ENCODE data around the gene ENDOV.

ENDOV gene

DNA sequence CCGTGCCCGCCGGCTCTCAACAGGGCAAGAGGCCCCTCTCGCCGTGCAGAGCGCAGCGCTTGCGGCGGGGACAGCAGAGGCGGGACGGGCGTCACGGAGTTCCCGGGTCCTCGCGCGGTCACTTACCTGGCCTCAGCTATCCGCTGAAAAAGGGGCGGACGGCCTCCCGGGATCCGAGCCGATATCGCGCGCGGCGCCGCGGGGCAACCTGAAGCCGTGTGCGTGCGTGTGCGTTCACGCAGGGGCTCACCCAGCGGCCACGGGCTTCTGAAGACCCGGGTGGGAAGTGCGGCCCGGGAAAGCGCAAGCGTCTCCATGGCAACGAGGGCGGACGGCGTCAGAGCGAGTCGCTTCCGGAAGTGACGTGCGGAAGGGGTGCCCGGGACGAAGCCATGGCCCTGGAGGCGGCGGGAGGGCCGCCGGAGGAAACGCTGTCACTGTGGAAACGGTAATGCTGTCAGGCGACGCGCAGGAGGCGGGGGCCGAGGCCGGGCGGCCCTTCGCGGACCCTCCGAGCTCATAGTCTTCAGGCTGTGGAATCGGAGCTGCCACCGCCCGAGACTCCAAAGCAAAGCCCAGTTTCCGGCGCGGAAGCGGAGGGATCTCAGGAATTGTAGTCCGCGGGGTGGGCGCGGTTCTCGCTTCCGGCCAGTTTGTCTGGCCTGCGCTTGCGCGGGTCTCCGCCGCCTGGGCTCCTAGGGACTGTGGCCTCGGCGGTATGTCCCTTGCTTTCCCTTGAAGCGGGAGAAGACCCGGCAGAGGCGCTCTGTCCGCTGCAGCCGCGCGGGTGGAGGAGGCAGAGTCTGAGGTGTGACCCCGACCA, at the start of gene ENDOV:
Gene ENDOV, plus strand, starts transcription at position 365 of the 823 bp plus-strand sequence. Its CDS starts 28 bp downstream, at position 393.
- peak; percentile 91 for DNase-seq

DNA sequence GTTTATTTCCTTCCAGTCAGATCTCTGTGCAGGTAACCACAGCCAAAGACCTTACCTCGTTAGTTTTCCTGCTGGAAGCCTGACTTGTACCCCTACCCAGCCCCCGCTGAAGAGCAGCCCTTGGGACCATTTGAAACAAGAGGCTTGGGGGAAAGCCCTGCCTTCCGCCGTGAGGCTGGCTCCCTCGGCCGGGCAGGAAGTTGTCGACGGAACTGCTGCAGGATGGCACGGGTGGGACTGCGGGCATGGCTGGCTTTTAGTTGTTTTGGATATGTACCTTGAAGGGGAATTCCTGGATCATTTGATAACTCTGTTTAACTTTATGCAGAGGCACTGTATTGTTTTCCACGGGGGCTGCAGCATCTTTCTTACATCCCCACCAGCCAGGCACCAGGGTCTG, 49.0 kb upstream of the ENDOV start:
- DNase-seq = no peak

DNA sequence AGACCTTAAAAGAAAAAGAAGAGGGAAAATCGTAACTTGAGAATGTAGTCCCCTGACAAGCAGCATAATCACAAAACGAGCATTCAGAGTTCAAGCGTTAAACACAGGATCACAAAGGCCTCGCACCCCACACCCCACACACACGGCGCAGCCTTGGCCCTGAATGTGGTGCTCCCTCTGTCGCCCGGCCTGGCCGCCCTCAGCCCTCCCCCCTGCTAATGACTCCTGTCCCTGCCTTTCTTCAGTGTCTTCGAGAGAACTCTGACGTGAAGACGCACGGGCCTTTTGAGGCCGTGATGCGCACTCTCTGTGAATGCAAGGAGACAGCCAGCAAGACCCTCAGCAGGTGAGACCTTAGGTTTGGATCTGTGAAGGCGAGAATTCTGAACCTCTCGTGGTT, 47.5 kb upstream of the ENDOV start:
- no peak for DNase-seq

DNA sequence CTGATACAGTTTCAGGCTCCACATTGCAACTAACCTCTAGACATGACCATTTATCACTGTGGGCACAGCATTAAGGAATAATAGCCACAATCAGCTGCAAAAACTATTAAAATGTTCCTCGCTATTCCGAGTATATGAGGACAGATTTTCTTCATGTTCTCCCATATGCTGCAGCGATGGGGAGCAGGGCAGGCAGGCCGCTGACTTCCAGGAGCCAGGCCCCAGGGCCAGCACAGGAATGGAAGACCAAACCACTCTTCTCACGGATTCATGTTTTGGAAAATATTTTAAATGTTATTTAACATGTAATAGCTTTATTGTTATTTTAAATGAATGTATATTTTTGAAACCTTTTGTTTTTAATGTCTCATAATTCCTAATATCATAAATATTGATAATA, 43.8 kb upstream of the ENDOV start:
- DNase-seq = no peak

DNA sequence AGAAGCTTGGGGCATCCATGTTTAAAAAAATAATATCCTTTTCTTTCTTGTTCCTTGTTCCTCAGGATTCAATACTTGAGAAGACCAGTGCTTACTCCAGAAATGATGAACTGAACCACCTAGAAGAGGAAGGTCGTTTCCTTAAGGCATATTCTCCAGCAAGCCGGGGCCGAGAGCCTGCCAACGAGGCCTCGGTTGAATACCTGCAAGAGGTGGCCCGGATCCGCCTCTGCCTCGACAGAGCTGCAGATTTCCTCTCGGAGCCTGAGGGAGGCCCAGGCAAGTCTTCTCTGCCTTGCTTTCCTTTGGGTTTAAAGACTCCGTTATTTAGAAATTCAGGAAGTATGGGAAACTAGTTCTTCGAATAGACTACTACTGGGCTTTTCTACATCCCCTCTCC, 42.5 kb upstream of the ENDOV start:
- DNase-seq = no peak

DNA sequence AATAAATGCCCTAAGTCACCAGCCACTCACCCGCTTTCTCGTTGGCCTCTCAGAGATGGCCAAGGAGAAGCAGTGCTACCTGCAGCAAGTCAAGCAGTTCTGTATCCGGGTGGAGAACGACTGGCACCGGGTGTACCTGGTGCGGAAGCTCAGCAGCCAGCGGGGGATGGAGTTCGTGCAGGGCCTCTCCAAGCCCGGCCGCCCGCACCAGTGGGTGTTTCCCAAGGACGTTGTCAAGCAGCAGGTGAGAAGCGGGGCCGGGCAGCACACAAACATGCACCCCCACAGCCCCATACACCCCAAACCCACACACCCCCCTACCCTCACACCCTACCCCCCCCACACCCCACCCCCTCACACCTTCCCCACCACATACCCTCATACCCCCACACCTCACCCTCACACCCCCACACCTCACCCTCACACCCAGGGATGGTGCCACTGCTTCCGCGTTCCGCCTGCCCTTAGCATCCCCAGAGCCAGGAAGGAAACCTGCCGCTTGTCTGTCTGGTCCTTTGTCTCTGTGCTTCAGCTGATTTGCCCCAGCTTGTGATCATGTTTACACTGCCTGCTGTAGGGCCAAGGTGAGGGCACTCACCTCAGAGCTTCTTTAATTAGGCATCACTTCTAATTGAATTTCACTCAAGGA, 41.9 kb upstream of the ENDOV start:
- no peak for DNase-seq

DNA sequence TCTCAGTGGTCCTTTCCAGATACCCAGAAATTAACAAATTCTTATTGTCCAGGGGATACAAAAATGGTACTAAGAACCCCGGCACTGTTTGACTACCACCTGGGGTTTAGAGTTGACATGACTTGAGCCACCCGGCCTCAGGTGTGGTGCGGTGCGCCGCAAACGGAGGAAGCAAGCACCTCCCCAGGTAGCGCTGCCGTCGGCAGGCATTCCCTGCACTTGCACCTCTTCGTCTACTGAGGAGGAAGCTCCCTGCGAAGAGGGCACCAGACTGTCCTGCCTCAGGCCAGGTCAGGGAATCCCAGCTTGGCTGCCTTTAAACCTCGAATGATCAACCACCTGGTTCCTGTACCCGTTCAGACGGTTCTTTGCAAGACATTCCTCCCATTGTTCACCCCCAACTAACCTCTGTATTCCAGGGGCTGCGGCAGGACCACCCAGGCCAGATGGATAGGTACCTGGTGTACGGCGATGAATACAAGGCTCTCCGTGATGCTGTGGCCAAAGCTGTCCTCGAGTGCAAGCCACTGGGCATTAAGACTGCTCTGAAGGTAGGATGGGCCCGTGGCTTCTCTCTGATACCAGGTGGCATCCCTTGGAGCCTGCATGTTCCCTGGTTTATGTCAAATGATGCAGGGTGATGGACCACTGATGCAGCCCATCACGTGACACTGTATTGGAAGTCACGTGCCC, 40.8 kb upstream of the ENDOV start:
- DNase-seq = no peak

DNA sequence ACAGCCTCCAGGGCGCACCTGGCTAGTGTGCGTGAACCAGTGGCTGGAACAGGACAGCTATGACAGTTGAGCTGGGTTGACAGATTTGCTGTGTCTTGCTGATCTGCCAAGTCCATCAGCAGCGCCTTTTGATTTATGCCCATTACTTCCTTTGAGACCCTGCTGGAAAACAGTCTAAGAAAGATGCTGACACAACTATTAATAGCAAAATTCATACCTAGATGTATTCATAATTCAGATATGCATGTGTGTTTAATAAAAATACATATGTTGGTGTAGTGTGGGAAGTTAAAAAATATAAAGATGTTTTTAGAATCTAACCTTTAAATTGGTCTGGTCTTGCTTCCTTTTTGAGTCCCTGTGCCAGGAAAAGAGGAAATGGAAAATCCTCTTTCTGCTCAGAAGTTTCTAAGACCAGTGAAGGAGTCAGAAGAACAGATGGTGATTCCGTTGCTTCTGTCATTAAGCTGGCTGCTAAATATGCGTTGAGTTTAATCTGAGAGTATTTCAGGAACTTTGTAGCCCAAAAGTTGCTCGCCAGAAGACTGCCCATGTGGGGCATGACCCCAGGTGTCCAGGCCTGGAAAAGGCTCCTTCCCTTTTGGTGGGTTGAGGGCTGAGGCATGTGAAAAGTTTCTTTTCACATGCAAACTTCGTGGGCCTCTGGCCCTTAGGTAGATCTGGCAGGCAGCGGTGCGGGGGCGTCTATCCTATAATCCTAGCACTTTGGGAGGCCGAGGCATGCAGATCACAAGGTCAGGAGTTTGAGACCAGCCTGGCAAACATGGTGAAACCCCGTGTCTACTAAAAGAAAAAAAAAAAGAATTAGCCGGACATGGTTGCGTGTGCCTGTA, 40.0 kb upstream of the ENDOV start:
- no peak for DNase-seq

DNA sequence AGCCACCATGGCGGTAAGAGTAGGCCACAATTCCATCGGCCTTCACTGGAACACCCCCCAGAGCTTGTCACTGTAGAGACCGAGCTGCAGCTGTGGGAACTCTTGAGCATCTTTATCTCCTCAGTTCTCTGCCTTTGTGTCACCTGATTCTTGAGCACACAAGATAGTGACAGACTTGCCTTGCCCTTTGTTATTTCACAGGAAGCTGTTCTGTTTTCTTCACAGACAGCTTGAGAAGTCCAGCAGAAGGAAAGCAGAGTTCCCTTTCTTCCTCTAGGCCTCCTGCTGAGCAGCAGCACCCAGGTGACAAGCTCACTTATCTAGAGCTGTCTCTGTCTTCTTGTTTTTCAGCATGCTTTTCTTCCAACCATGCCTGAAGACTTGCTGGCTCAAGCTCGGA, 38.4 kb upstream of the ENDOV start:
- no peak for DNase-seq

DNA sequence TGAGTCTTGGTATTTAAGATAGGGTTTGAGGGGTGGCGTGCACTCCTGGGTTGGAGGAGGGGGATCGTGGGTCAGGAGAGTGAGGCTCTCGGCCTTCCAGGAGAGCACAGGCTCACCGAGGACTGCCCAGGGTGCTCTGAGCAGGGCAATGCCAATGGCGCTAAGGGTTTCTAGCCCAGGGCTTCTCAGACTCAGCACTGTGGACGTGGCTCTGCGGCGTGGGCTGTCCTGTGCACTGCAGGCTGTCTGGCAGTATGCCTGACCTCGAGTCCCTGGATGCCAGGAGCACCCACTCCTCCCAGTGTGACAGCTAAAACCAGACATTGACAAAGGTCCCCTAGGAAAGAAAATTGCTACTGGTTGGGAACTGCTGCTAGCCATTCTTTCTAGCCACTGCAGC, 37.2 kb upstream of the ENDOV start:
- DNase-seq = no peak

DNA sequence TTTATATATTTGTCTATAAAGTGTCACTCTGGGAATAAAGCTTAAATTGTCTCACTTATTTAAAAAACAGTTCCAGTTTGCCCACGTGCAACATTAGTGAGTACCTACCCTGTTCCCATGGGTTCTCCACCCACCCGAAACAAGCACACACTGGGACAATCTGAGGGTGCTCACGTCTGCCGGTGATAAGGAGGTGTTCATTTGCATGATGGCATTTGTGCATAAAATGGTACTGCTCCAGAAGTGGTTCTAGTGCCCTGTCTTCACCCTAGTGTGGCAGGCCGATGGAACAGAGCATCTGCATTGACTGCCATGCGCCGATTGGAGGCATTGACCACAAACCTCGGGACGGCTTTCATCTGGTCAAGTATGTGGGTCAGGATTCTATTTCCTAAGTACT, 35.6 kb upstream of the ENDOV start:
- DNase-seq = no peak

DNA sequence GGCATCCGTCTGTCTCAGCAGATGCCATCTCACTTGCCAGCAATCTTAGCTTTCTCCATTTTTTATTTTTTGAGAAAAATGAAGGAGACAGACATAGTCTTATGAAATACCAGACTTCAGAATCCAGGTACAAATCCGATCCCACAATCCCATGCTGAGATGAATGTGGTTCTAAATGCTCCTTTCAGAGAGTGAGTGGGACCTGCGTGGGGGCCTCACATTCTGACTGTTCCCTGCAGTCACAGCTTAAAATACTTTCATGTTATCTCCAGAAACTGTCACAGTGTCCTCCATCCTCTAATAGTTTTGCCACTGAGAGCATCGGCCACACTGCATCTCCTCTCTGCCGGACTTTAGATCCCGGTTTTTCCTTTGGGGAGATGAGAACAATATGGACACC, 34.9 kb upstream of the ENDOV start:
- no peak for DNase-seq

DNA sequence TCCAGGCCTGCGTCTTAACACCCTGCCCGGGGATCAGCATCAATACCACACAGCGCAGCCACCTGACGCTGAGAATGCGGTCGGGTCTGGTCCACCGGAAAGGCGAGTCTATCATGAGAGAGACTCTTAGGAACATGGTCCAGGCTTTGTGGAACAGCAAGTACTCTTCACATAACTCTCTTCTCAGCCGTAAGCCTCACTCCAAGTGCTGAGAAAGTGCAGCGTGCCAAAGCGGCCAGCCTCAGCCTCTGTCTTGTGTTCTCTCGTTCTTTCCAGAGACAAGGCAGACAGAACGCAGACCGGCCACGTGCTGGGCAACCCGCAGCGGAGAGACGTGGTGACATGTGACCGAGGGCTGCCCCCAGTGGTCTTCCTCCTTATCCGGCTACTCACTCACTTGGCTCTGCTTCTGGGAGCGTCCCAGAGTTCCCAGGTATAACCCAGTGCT, 34.4 kb upstream of the ENDOV start:
- no peak for DNase-seq

DNA sequence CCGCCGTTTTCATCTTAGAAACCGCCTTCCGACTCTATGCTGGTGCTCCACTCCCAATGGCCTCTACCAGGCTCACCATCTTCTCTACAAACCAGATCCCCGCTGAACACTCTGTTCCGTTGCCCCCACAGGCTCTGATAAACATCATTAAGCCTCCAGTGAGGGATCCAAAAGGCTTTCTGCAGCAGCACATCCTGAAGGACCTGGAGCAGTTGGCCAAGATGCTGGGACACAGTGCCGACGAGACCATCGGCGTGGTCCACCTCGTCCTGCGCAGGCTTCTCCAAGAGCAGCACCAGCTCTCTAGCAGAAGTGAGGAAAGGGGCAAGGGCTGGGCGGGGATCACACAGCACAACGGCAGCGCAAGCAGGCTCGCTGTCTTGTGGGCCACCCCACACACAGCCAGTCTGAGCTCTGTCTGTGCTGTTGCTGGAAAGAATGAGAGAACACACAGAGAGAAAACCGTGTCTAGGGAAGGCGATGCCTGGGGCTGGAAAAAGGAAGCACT, 33.5 kb upstream of the ENDOV start:
- DNase-seq = no peak

DNA sequence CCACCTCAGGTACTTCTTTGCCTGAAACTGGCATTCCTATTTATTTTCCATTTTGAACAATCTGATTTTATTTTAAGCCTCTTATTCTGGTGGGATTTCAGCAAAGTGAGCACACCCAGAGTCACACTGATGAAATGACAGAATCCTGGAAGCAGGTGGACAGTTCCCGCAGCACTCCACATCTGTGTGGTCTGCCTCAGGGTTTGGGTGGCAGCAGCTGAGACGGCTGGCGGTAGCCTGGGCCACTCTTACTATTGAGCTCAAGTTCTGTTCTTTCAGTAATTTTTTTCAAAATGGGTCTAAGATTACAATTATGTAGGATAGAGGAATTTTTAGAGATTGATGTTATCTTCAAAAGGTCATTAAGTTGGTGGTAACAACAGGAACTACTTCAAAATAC, 32.5 kb upstream of the ENDOV start:
- no peak for DNase-seq

DNA sequence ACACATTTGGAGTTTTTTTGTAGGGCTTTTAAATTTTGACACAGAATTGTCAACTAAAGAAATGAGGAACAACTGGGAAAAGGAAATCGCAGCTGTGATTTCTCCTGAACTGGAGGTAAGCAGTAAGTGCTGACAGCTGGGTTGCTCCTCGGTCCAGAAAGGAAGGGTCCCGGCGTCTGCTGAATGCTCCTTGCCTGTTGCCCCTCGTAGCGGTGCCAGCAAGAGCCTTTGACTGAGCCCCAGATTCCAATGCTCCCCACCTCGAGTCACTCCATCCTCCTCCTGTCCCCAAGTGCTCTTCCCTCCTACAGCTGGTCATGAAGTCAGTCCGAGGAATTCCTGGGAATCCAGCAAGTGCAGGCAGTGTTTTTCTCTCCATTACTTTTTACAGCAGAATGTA, 32.0 kb upstream of the ENDOV start:
- DNase-seq = no peak

DNA sequence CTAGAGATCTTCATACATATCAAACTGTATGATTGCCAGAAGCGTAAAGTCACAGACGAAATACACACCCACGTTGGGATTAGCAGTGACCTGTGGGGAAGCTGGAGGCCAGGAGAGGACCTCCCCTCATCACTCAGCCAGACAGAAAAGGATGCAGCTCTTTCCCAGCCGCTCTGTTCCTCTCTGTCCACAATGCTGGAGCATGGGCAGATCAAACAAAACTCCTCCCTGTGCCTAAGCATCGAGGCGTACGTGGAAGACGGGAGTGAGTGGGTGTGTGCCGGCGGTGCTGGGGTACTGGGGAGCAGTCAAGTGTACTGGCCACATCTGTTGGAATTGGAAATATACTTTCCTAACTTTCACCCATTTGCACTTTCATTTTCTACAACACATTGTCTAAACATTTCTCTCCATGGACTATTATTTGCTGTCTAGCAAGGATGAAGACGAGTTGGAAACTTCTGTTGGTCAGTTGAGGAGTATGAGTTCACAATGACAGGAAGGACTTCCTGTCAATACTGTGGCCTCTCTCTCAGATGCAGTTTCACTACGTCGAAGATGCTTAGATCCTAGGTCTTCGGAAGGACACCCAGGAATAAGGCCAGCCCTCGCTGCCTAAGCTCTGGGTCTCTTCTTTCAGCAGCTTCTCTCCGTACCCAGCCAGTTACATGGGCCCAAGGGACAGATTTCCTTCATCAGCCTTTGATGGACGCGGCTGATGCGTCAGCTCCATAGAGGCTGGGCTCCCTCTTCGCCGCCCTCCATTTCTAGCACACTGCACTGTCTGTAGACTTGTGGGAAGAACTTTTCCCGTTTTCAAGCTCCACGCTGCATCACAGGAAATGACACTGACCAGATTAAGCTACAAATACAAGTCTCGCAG, 30.6 kb upstream of the ENDOV start:
- DNase-seq = no peak

DNA sequence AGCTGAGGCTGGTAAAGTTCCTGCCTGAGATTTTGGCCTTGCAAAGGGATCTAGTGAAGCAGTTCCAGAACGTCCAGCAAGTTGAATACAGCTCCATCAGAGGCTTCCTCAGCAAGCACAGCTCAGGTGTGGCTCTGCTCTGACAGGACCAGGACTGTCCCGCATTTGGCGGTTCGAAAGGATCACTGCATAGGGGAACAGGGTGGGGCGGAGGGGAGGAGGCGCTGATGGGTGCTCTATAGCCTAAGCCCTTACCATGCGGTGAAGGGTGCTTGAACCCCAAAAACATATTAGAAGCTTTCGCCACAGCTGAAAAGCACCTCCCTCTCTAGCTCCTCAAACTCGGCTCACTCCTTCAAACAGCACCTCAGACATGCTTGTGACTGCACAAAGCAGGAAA, 29.9 kb upstream of the ENDOV start:
- DNase-seq = no peak

DNA sequence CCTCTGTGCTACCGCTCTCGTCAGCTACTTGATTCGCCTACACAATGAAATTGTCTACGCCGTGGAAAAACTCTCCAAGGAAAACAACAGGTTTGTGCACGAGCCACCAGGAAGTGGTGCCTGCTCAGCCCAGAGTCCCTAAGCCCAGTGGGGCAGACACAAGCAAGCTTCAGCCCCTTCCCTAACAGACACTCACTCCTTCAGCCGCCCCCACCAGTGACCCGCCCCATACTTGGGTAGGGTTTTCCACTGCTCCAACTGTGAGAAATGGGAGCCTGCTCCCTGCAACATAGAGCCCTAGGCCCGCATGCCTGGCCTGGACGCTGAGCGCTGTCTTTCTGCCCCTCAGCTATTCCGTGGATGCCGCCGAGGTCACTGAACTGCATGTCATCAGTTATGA, 28.6 kb upstream of the ENDOV start:
- no peak for DNase-seq

DNA sequence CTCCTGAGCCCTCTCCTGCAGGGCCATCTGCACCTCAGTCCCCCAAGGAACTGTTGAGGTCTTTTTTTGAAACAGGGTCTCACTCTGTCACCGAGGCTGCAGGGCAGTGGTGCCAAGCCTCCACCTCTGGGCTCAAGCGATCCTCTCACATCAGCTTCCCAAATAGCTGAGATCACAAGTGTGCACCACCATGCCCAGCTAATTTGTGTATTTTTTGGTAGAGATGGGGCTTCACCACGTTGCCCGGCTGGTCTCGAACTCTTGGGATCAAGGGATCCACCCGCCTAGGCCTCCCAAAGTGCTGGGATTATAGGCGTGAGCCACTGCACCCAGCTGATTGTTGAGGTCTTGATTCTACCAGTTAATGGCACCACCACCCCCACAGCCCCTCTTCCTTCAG, 27.9 kb upstream of the ENDOV start:
- DNase-seq = no peak

DNA sequence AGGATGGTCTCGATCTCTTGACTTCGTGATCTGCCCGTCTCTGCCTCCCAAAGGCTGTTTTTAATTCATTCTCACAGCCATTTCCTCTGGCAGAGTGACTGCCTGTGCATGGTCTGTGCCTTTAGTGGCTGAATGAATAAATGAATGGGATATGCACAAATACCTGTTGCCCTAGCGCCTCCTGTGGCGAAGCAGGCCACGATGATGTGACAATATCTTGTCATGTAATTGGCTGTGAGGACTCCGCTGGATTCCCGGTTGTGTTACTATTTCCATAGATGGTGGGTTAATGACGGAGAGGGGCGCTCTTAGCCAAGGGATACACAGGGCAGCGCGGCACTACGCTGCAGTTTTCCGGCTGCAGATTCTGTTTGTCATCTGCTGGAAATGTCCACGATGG, 26.8 kb upstream of the ENDOV start:
- no peak for DNase-seq

DNA sequence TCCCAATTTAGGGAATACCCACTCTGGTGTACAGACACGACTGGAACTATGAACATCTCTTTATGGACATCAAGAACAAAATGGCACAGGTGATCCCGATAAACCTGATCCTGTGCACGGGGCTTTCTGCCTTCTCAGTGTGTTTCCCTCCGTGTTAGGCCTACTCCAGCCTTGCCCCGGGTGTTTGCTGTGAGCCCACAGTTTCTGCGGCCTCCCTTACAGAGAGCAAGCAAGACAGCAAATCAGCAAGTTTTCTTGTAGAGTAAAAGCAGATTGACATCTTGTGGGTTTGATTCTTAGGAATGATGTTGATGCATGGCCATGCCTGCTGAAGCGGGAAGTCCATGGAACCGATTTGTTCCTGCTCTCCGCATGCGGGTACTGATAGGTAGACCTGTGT, 26.4 kb upstream of the ENDOV start:
- DNase-seq = no peak

All from NCI-H2171 treated with DMSO at 0.1 percent for 48 hours (cell line).